Osteoblast (primary cell): ENCODE data around the gene CAMTA1. TPM values are rescaled to one million over a fixed set of nuclear protein-coding genes. Genes with fewer than 3 reads are reported as not detected.

Source experiments
- DNase-seq: peaks from one replicate; pipeline ENCODE4 v3.0.0; 2011; ENCODE audit warnings: low spot score, mixed read lengths; ENCODE audit not compliant: insufficient read length; ENCODE audit errors: missing footprints
- H2AFZ ChIP-seq: 2 replicates; pipeline ENCODE4 v1.6.0; 2011; ENCODE audit warnings: mild to moderate bottlenecking, low read length
- H3K27ac ChIP-seq: 2 replicates; pipeline ENCODE4 v1.5.1; 2011; ENCODE audit warnings: mild to moderate bottlenecking, low read depth, low read length, moderate library complexity
- H3K27me3 ChIP-seq: 2 replicates; pipeline ENCODE4 v1.6.0; 2012; ENCODE audit warnings: mild to moderate bottlenecking, control low read depth, inconsistent platforms, low read length, moderate library complexity; ENCODE audit not compliant: insufficient read depth
- H3K36me3 ChIP-seq: 2 replicates; pipeline ENCODE4 v1.5.1; 2011; ENCODE audit warnings: mild to moderate bottlenecking, low read length, control low read depth, moderate library complexity; ENCODE audit not compliant: insufficient read depth
- H3K4me1 ChIP-seq: 2 replicates; pipeline ENCODE4 v1.5.1; 2011; ENCODE audit warnings: mild to moderate bottlenecking, low read length, control low read depth, moderate library complexity; ENCODE audit not compliant: insufficient read depth
- H3K4me2 ChIP-seq: 2 replicates; pipeline ENCODE4 v1.6.0; 2011; ENCODE audit warnings: mild to moderate bottlenecking, low read length; ENCODE audit not compliant: insufficient read depth
- H3K4me3 ChIP-seq: fragments of 200-600 bp; sonication (generic); 3 replicates; pipeline ENCODE4 v1.5.1; 2012; ENCODE audit warnings: mild to moderate bottlenecking, low read length, inconsistent platforms; ENCODE audit not compliant: insufficient read depth
- H3K79me2 ChIP-seq: 2 replicates; pipeline ENCODE4 v1.6.0; 2012; ENCODE audit warnings: mild to moderate bottlenecking, low read length, control low read depth, inconsistent platforms; ENCODE audit not compliant: insufficient read depth
- H3K9me3 ChIP-seq: 2 replicates; pipeline ENCODE4 v1.5.1; 2011; ENCODE audit warnings: low read depth, low read length, control low read depth
- H4K20me1 ChIP-seq: 2 replicates; pipeline ENCODE4 v1.6.0; 2012; ENCODE audit warnings: mild to moderate bottlenecking, low read length, control low read depth; ENCODE audit not compliant: insufficient read depth
- total RNA-seq: library from RNA; depleted of rRNA; stranded (reverse); fragments of >200 nt; gene quantifications from 2 replicates; pipeline ENCODE4 v1.2.3, GENCODE V29; 2012
- TF ChIP-seq, protein P1 (sequence below): IDR thresholded peaks from 2 replicates; pipeline ENCODE4 v1.5.1; 2011; ENCODE audit warnings: mild to moderate bottlenecking, low read depth, low read length, moderate library complexity; ENCODE audit errors: extremely low read depth

The CAMTA1 gene
- total RNA-seq, 1 donor = 47.4 TPM

GRCh38 chr1:7356079-7356478 is 570.8 kb downstream of the CAMTA1 start:
- no peaks in the 10 kb centered on the region for H3K4me1 ChIP-seq
- H3K9me3 ChIP-seq = no peaks in the 10 kb centered on the region
- H3K27me3 ChIP-seq = peaks cover 3% of the 10 kb centered on the region
- H3K27ac ChIP-seq = no peak overlapping the region
- DNase-seq = no peak
- no peak overlapping the region for H3K4me2 ChIP-seq
- no peaks in the 10 kb centered on the region for H3K79me2 ChIP-seq
- no peak overlapping the region for H2AFZ ChIP-seq
- H3K4me3 ChIP-seq = no peak overlapping the region
- H4K20me1 ChIP-seq = no peaks in the 10 kb centered on the region
- TF ChIP-seq, protein P1, sequence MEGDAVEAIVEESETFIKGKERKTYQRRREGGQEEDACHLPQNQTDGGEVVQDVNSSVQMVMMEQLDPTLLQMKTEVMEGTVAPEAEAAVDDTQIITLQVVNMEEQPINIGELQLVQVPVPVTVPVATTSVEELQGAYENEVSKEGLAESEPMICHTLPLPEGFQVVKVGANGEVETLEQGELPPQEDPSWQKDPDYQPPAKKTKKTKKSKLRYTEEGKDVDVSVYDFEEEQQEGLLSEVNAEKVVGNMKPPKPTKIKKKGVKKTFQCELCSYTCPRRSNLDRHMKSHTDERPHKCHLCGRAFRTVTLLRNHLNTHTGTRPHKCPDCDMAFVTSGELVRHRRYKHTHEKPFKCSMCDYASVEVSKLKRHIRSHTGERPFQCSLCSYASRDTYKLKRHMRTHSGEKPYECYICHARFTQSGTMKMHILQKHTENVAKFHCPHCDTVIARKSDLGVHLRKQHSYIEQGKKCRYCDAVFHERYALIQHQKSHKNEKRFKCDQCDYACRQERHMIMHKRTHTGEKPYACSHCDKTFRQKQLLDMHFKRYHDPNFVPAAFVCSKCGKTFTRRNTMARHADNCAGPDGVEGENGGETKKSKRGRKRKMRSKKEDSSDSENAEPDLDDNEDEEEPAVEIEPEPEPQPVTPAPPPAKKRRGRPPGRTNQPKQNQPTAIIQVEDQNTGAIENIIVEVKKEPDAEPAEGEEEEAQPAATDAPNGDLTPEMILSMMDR = no peak
- H3K36me3 ChIP-seq = no peaks in the 10 kb centered on the region

DNA sequence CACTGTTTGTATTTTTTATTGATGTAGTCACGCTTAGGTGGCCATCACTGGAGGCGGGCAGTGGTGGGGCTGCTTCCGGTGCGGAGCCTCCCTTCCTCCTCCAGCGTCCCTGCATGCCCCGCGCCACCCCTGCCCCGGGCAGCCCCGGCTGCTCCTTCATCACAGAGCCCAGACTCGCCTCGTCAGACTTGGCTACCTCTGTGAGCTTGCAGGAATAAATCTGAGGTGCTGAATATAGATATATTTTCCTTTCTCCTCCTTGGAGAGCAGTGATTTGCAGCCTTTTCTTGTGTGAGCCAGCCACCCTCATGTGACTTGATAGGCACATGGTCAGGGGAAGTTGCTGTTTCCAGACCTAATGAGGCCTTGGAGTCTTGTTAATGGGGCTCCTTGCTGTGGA is 573.2 kb downstream of the CAMTA1 start:
- H2AFZ ChIP-seq = no peak overlapping the region
- H3K4me2 ChIP-seq = no peak overlapping the region
- no peaks in the 10 kb centered on the region for H4K20me1 ChIP-seq
- peaks cover 6% of the 10 kb centered on the region for H3K27me3 ChIP-seq
- TF ChIP-seq, protein P1 = no peak
- H3K36me3 ChIP-seq = no peaks in the 10 kb centered on the region
- no peak for DNase-seq
- H3K79me2 ChIP-seq = no peaks in the 10 kb centered on the region
- no peaks in the 10 kb centered on the region for H3K9me3 ChIP-seq
- H3K4me1 ChIP-seq = no peaks in the 10 kb centered on the region
- no peak overlapping the region for H3K27ac ChIP-seq
- no peak overlapping the region for H3K4me3 ChIP-seq

DNA sequence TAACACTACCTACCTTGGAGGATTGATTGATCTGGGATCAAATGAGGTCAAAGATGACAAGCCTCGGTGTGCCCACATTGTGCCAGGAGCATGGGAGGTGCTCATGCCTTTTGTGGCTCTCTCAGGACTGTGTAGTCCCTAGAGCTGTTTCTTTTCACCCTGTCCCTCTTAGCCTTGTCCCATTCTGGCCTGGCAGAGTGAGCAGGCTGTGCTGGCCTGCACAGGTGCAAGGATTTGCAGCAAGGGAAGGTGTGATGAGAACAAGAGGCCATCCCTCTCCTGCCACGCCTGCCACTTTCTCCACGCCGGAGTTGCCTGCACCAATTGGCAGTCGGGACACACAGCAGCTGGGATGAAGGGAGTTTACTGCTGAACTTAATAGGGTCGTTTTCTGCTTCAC is 575.3 kb downstream of the CAMTA1 start:
- H3K79me2 ChIP-seq = no peaks in the 10 kb centered on the region
- peaks cover 10% of the 10 kb centered on the region for H3K27me3 ChIP-seq

DNA sequence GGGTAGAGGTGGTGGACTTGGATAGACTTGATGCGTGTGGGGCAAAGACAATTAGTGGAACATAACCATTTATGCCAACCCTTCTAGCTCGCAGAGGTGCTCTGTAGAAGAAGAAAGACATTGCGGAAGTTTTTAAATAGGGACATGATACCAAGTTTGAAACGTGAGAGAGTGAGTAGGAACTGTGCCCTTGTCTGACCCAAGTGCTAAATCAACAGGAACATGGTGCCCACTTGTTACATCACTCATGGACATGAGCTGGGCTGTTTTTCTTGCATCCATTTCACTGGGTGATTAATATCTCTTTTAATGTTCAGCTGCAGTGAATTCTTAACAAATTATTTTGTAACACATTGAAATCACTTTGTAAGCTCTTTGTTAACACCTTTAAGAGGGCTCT is 577.7 kb downstream of the CAMTA1 start:
- H3K36me3 ChIP-seq = no peaks in the 10 kb centered on the region
- H3K27me3 ChIP-seq = peaks cover 10% of the 10 kb centered on the region
- no peak overlapping the region for H2AFZ ChIP-seq
- no peaks in the 10 kb centered on the region for H3K9me3 ChIP-seq
- H3K4me1 ChIP-seq = no peaks in the 10 kb centered on the region
- no peak overlapping the region for H3K4me2 ChIP-seq
- H3K4me3 ChIP-seq = no peak overlapping the region
- no peaks in the 10 kb centered on the region for H3K79me2 ChIP-seq
- H4K20me1 ChIP-seq = no peaks in the 10 kb centered on the region
- DNase-seq = no peak
- no peak overlapping the region for H3K27ac ChIP-seq
- TF ChIP-seq, protein P1 = no peak

More for the DNA sequence above, 575.3 kb downstream of the CAMTA1 start:
- Histone ChIP-seq H3K36me3 (no peaks in the 10 kb centered on the region), H2AFZ (no peak overlapping the region), H3K4me1 (no peaks in the 10 kb centered on the region), H4K20me1 (no peaks in the 10 kb centered on the region), H3K27ac (no peak overlapping the region), H3K9me3 (no peaks in the 10 kb centered on the region), H3K4me2 (no peak overlapping the region), H3K4me3 (no peak overlapping the region)
- TF ChIP-seq, protein P1 = no peak
- no peak for DNase-seq
